GM18861 (cell line): ENCODE results near the gene BCL11B.

Experiments
- ATAC-seq: cut with Tn5 transposase; IDR thresholded peaks from one replicate; pipeline ENCODE4 v1.9.1; 2021; ENCODE audit not compliant: unreplicated experiment

The BCL11B gene

DNA sequence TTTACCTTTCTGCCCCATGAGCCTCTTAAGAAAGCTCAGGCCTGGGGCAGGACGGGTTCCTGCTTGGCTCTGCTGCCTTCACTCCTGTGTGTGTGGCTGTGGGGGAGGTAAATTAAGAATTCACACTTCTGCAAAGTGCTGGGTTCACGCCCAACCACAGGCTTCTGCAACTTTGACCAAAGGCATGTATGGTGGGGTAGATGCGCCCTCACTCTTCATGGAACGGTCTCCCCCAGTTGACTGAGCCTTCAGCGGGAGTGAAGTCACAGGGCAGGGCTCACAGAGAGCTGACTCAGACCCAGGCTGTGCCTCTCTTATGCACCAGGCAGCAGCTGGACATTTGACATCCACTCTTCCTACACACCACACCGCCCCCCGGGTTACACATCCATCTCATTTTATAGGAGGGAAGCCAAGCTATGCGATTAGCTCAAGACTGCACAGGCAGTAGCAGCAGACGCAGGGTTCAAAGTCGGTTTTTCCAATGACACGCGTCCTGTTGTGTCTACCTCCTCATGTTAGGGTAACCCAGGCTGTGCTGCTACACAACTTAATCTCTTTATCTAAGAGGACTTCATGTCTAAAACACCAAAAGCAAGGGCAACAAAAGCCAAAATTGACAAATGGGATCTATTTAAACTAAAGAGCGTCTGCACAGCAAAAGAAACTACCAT lies 15.4 kb upstream of the BCL11B start:
- no peak for ATAC-seq

DNA sequence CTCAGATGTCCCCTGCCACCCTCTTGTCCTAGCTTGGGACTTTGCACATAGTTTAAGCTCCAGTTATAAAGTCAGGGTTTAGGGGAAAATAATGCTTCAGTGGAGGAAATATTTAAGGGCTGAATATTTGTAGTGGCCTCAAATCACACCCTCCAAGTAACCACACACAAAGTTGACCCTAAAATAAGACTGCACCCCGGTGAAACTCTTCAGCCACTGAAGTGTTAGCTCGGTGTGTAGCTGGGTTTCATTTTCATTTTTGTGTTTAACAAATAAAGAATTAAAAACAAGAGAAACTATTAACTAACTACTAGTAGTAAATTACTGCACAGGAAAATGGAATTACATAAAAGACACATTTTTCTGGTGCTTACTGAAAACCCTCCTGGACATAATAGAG lies 14.8 kb upstream of the BCL11B start:
- no peak for ATAC-seq

DNA sequence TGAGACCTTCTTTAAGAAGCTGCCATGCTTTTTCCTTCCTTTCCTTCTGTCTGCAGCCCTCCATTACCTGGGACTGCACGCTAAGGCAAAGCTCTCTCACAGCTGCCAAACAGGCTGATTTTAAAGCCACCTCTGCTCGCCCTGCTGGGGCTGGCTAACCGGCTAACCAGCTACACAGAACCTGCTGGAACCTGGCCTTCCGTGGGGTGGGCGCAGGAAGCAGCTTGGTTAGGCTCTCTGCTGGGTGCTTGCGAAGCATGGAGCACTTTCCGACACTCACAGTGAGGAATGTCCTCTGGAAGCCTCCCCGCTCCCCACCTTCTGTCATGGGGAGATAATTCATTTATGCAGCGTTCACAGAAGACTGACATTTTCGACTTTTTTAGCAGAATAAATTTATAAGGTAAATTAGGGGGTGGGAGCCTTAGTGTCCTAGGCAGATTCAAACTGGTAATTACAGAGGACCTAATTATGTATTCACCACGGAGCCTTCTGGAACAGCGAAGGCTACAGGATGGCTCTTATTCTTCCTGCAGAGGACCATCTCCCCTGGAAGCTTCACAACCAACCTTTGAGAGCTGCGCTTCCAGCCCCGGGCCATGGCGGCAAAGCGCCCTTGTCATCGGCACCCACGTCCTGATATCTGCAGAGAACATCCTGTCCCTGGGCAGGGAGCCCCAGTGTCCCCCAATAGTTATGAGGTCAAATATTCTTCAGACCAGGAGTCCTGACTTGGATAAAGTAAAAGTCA lies 12.4 kb upstream of the BCL11B start:
- ATAC-seq = no peak

- no peak for ATAC-seq
Observed at GRCh38 chr14:99282261-99283050, 10.5 kb upstream of the BCL11B start.

DNA sequence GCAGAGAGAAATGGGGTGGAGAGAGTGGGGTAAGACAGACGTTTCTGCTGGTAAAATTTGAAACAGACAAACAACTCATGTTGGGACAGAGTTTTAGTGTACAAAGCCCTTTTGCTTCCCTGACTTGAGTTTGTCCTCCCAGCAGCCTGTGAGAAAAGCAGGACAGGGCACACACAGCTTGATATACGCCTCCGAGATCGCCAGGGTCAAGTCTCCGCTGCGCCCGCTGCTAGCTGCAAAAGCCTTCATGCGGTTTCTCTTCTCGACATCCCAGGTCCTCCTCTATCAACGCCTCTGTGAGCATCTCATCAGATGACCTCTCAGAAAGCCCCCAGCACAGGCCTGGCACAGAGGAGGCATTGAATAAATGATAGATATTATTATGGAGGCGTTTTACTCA lies 9.4 kb upstream of the BCL11B start:
- no peak for ATAC-seq

DNA sequence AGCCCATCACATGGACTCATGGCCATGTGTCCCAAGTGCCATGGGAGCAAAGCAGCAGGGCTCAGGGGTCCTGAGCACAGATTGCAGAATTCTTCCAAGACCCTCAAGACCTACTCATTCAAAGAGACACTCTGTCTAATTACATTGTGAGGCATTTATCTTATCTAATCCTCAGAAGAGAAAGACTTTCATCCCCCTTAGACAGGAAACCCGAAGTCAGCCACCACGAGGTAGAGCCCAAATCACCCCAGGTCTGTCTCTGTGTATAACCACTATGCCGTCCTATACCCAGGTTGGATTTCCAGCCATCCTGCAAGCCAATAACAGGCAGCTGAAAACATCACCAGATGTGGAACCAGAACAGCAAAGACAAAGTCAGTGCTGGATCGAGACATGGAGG lies 8.9 kb upstream of the BCL11B start:
- ATAC-seq = no peak

DNA sequence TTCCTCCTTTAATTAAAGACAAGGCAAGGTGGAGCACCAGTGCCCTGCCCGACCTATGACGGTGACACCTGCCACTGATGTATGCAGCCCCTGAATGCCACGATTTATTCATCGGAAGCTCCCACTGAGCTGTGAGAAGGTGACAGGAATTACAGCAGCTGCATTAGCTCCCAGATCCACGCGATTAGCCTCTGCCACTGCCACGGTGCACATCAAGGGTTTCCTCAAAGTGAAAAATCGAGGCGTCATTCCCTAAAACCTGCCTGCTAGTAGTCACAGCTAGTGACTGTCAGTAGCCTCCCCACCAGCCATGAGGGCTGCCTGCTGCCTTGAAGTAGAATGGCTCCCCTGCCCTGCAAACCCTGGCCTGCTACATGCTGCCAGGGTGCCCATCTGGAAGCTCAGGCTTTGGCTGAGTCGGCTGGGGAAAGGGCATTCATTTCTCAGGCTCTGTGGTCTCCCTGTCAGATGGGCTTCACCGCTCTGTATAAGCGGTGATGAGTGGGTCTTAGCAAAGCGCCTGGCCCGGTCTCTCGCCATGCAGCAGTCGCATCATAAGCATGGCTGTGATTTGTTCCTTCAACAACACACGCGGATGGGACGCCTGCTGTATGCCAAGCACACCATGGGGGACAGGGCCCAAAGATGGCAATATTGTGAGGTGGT lies 8.2 kb upstream of the BCL11B start:
- ATAC-seq = no peak

DNA sequence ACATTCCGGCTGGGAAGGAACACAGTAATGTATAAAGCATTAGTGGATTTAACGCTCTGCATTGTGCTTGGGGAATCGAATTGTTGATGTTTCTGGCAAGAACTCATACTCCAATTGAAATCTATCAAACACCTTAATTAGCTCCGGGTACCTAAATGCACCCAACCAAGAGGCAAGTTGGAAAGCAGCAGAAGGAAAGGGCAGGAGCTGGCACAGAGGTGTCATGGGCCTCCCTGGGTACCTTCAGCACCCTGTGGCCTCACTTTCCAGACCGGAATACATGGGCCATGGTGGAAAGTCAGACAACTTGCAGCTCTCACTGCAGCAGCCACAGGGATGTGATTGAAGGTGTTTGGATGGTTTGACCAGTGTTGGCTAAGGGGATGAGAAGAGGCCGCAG lies 6.8 kb upstream of the BCL11B start:
- ATAC-seq = no peak

- ATAC-seq = no peak
Observed at GRCh38 chr14:99277530-99277929, 5.5 kb upstream of the BCL11B start.

DNA sequence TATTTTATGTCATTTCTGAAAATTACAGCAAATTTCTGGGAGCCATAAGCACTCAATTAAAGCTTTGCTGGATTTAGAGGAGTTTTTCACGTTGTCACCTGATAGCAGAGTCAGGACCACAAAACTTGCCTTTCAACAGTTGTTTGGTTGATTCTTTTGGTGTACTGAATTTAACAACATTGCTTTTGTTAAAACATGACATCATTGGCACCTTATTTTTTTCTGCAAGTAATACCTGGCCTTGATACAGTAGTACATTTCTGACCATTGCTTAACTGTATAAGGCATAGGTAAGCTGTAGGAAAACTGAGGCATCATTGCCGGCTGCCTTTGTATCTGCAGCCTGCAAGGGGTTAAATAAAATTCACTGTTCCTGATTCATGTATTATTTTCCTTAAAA lies 4.5 kb upstream of the BCL11B start:
- no peak for ATAC-seq

DNA sequence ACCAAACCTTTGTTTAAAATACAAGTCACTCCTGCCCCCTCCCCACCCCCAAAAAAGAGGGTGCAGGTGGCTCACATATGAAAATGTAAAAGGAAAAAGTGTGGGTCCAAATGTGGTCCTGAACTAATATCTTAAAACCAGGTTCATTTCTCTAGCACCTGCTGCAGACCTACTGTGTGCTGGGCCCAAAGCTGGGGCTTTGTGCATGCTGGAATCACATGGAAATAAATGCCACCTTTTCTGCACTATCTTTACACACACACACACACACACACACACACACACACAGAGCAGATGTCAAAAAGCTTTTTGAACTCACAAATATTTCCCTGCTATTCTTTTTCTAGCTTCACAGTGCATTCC lies 3.2 kb upstream of the BCL11B start:
- ATAC-seq = no peak

DNA sequence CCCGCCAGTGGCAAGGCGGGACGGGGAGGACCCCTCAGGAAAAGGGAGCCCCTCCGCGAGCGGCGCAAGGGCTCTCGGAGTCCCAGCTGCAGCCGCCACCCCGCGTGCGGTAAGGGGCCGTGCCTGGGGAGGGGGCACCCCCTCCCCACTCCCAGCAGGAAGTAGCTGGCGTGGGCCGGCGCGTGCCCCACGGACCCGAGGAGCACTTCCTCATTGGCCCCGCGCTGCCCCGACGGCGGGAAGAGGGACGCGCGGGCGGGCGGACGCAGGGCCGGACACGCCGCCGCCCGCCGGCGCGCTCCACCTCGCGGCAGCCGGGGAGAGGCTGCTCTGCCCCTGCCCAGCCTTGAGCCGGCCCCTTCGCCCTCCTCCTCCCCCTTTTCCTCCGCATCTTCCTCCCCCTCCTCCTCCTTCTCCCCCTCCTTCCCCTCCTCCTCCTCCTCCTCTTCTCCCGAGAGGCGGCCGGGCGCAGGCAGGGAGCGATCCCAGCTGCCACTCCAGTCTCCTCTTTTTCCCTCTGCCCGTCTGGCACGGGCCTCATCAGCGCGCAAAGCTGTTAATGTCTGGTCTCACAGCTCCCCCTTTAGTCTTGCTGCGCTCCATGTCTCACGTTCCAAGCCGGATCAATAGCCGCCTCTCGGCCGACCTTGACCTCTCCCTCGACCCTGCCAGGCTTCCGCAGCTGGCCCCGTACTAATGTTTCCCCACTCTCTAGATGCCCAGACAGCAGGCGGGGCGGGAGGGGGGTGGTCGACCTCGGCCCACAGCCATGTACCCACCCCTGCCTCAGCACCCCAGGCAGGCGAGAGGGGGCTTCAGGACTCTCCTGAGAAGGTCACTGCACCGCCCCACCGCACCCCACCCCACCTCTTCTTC lies 2.6 kb upstream of the BCL11B start:
- ATAC-seq = no peak

DNA sequence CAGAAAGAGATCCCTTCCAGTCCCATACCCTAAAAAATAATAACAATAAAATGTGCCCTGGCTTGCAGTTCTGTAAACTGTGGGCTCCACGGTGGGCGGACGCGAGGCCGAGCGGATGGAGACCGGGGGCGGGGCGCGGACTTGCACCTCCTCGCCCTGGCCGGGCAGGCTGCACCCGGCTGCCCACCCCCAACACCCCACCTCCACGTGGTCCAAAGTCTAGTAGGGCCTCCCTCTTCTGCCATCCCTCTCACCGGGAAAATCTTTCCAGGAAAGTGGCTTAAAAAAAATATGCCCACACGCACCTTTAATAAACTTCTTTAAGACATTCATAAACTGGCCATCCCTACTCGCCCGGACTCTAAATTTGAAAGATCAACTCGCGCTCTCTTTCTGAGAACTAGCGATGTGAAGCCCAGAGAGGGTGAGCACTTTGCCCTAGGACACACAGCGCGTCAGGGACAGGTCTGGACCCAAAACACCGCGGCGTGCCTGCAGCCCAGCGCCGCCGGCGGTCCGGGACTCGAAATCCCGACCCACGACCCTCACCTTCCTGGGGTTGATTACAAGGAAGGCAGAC lies 1.9 kb upstream of the BCL11B start:
- ATAC-seq = no peak

DNA sequence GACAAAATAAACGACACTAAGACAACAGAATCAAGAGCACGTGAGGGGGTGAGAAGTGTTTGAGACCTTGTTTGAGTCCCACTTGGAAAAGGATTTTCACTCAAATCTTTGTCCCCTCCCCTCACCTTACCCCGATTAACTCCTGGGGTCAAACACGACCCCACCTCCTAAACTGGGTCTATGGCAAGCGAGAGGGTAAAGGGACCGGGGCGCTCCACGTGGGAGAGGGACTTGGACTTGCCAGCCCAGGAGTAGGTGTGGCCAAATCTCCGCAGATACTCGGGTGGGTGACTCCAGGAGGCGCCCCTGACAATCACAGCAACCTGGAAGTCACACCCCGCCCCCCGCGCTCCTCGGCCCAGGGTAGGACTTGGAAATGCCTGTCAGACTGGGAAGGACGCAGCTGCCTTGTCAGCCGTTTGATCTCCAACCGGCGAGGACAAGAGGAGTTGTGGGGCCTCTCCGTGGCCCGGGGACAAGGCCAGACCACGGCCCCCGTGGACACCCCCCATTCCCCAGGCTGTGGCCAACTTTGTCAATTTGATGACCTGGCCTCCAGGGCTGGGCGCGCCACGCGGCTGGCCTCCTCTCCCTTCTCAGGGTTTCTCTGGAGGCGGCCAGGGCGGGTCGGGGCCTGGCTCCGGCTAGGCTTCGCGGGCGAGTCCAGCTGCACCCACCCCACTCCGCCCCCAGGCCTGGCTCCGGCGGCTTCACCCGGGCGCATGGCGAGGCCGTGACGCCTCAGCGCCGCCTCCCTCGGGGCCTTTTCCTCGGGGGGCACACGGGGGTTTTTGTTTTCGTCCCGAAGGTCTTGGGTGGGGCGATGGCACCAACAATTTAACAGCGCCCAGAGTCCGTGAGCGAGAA lies 1.1 kb upstream of the BCL11B start:
- no peak for ATAC-seq

DNA sequence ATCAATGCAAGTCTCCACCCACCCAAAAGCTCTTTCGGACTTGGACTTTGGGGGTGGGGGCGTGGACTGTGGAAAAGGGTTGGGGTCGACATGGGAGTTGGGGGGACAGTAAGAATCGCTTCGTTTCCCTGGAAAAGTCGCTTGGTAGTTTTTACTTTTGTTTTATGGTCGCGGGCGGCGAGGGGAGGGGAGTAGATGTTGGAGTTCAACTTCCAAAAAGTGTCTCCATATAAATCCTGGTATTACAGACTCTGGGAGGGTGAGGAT lies 568 bp upstream of the BCL11B start:
- ATAC-seq = no peak

DNA sequence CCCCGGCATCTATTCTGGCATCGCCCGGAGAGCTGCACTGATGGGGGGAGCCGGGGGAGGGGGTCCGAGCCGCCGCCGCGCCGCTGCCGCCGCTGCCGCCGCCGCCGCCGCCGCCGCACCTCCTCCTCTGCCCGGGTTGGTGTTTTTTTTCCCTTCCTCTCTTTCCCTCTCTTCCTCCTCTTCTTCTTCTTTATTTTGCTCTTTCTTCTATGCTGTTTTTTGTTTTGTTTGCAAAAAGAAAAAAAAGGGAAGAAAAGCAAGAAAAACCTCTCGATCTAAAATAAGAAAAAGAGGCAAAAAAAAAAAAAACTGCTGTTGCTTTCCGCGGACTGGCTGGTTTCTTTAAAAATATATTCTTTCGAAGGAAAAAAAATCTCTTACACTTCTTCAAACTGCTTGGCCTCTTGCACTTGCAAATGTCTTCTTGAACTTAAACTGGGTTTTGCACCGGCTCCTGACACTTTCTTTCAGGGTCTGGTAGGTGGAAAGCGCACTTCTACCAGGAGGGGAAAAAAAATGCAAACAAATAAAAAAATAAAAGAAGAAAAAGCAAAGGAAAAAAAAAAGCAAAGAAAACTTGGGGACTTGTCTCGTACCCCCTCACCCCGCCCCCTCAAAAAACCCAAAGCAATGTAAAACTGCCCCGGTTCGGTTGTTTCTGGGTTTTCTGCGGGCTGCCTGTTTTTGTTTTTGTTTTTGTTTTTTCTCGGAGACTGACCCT lies 616 bp downstream of the BCL11B start:
- ATAC-seq = no peak

GRCh38 chr14:99270458-99271220 lies 1.4 kb downstream of the BCL11B start:
- no peak for ATAC-seq
